ENCODE results near the gene CHST14.

CHST14 gene
- total RNA-seq, result 8.3 to 8.9 reads per million in 2 donors

GRCh38 chr15:40470423-40471104 lies at the start of gene CHST14:
Gene CHST14, plus strand, starts transcription at chr15:40470984. Its CDS starts 230 bp downstream, at chr15:40471214.
- peak; percentile 53 for DNase-seq

- peak; percentile 62 for DNase-seq
Measured at GRCh38 chr15:40421246-40422157, 49.3 kb upstream of the CHST14 start.

- DNase-seq, result no peak
Measured at GRCh38 chr15:40424483-40425115, 46.2 kb upstream of the CHST14 start.

GRCh38 chr15:40425681-40426080 lies 45.1 kb upstream of the CHST14 start:
- no peak for DNase-seq

- DNase-seq, result no peak
Measured at GRCh38 chr15:40427188-40427587, 43.6 kb upstream of the CHST14 start.

GRCh38 chr15:40428185-40428584 lies 42.6 kb upstream of the CHST14 start:
- no peak for DNase-seq

- DNase-seq, result no peak
Measured at GRCh38 chr15:40429068-40429710, 41.6 kb upstream of the CHST14 start.

GRCh38 chr15:40430271-40430805 lies 40.4 kb upstream of the CHST14 start:
- no peak for DNase-seq

- DNase-seq, result no peak
Measured at GRCh38 chr15:40435023-40435709, 35.6 kb upstream of the CHST14 start.

- DNase-seq, result no peak
Measured at GRCh38 chr15:40435710-40436089, 35.1 kb upstream of the CHST14 start.

GRCh38 chr15:40436116-40436891 lies 34.5 kb upstream of the CHST14 start:
- no peak for DNase-seq

- no peak for DNase-seq
Measured at GRCh38 chr15:40436892-40437751, 33.7 kb upstream of the CHST14 start.

GRCh38 chr15:40437752-40438687 lies 32.8 kb upstream of the CHST14 start:
- DNase-seq, result no peak

- no peak for DNase-seq
Measured at GRCh38 chr15:40438712-40439111, 32.1 kb upstream of the CHST14 start.

GRCh38 chr15:40439461-40439959 lies 31.3 kb upstream of the CHST14 start:
- no peak for DNase-seq

GRCh38 chr15:40439960-40440742 lies 30.6 kb upstream of the CHST14 start:
- no peak for DNase-seq

- peak; percentile 91 for DNase-seq
Measured at GRCh38 chr15:40440743-40441564, 29.8 kb upstream of the CHST14 start, which contains the start of gene BAHD1. Gene BAHD1, plus strand, starts transcription at chr15:40440953. Its CDS starts 17,512 bp downstream, at chr15:40458465.
